HG03025 (cell line): ENCODE measurements around the gene TCTN2.

Experiments used
- ATAC-seq: cut with Tn5 transposase; IDR thresholded peaks from one replicate; pipeline ENCODE4 v1.9.1; 2021; ENCODE audit warnings: mild to moderate bottlenecking, moderate library complexity; ENCODE audit not compliant: unreplicated experiment, low FRiP score

The TCTN2 gene

DNA sequence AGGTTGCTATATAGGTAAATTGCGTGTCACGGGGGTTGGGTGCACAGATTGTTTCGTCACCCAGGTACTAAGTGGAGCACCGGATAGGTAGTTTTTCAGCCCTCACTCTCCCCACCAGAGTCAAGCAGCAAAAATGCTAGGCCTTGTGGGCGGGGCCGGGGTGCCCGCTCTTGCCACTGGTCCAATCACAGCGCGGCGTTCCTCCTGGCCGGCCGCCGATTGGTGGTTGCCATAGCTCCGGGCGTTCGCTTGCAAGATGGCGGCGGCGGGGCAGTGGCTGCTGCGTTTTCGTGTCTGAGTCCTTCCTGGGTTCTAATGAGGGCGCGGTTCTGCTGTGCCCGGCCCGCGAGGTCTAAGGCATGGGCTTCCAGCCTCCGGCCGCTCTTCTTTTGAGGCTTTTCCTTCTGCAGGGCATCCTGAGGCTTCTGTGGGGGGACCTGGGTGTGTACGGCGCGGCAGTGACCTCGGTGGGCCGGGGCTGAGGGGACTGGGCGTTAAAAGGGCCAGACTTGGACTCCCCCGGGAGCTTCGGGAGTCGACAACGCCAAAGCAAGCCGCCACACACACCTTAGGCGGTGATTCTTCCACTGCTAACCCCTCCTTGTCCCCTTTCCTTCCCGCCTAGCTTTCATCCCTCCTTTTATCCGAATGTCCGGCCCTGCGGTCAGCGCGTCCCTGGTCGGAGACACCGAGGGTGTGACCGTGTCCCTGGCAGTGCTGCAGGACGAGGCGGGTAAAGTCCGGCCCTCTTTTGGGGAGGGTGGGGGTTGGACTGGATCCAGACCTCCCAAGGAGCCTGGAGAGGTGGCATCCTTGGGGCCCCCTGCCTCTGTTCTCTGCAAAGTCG, at the start of gene TCTN2:
Gene TCTN2 (plus strand): TSS at position 232 of the 847 bp plus-strand sequence. CDS start 128 bp downstream, at position 360.
- ATAC-seq = peak; percentile 88

DNA sequence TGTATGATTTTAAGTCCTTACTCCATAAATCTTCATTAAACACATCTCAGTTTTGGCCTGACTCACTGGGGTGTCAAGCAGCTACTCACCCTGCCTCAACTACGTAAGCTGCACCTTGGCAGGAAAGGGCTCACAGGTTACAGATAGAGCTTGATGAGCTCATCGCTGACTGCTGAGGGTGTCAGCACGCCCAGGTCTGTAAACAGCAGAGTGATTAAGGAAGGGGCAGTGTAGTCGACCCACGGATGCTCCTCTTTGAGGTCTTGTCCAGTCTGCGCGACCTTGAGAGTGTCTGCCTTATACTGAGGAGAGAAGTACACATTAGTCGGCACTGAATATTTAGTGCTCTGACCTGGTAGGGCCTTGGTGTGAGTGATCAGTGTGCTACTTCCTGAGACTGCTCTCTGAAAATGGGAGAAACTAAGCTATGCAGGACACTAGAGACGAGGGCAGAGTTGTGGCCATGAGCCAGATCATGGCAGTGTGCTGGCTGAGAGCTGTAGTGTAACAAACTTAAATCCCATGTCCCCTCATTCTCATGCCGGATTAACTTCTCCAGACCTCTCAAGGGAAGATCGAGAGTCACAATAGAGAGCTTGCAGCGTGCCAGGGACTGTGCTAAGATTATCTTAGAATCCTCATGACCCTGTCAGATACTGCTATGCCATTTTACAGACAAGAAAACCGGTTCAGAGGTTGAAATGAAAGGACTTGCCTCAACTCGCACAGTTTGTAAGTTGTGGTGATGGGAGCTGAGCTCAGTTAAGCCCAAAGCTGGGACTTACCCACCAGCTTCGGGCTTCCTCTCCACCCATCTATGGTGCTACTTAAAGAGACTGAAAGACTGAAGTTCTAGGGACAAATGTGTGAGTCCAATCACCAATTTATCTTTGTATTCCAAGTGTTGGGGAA, 49.0 kb upstream of the TCTN2 start:
- no peak for ATAC-seq

DNA sequence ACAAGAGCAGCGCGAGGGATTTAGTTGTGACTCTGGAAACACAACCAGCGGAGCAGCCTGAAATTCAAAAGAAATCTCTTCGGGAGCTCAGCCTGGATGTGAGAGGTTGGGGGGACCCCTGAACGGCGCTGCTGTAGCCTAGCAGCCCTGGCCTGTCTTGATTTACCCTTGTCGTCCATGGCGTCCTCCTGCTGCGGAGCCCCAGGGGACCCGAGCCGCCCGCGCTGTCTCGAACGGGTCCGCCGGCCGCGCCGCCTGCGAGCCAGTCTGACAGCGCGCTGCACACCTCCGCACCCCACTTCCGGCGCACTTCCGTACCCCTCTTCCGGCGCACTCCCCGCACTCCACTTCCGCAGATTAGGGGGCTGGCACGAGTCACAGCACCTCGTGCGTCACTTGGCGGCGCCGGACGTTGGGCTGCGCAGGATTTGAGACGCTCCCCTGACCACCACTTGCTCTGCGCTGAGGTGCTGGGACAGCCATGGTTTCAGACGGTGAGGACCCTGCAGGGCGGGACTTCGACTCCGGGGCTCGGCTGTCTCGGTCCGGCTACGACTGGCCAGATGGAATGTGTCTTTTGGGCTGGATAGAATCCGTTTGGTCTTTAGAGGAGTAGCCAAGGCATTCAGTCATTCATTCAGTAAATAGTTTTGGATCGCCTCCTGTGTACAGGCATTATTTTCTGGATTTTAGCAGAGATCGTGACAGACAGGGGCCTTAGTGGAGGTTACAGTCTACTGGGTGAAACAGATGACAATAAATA, 37.4 kb upstream of the TCTN2 start, which contains the start of the genes EIF2B1 and GTF2H3:
Gene EIF2B1 (minus strand): TSS at position 308 of the 763 bp plus-strand sequence. CDS start 129 bp downstream, at position 179.
Gene GTF2H3 (plus strand): TSS at position 451 of the 763 bp plus-strand sequence. CDS start 31 bp downstream, at position 482.
- peak; percentile 88 for ATAC-seq

DNA sequence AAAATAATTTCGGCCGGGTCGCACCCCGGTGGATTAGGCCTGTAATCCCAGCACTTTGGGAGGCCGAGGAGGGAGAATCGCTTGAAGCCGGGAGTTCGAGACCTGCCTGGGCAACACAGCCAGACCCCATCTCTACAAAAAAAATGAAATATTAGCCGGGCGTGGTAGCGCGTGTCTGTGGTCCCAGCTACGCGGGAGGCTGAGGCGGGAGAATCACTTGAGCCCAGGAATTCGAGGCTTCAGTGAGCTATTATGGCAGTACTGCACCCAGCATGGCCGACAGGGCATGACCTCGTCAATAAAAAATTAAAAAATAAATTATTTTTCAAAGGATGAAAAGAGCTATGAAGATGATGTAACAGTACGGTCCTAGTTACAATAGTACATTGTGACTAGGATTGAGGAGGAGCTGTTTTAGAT, 36.8 kb upstream of the TCTN2 start:
- no peak for ATAC-seq

DNA sequence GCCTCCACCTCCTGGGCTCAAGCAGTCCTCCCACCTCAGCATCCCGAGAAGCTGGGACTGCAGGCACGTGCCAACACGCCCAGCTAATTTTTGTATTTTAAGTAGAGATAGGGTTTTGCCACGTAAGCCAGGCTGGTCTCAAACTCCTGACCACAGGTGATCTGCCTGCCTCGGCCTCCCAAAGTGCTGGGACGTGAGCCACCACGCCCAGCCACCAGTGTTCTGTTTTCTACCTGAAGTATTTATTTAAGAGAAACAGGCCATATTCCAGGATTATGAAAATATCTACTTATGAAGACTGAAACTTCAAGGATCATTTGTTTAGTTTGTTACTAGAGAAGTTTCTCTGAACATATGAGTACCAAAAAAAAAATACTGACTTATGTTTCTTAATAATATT, 27.0 kb upstream of the TCTN2 start:
- no peak for ATAC-seq

DNA sequence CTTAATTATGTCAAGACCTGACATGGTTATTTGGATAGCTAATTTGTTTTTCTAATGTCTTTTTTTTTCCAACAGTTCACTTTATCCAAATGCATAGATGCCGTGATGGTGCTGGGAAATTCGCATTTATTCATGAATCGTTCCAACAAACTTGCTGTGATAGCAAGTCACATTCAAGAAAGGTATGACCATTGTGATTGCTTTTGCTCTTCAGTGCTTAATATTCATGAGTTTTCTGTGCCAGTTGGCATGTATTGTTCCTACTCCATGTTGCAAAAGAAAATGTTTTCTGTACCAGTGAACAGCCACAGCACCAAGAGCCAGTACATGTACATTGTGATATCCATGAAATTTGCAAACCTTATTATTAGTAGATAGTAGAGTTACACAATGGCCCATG, 25.5 kb upstream of the TCTN2 start:
- no peak for ATAC-seq

DNA sequence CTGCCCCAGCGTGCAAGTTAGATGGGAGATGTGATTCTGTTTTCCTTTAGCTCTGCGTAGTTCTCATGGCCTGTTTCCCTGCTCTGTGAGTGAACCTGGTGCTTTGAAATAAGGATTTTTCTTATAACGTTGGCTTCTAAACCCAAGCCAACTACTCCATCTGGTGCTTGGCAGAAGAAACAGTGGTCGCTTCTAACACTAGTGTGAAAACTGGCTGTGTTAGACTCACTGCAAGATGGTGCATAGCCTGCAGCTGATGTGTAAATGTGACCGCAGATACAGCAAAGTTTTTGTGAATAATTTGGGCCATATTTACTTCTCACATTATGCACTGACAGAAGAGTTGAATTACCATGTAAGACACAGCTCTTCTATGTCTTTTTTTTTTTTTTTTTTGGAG, 25.0 kb upstream of the TCTN2 start:
- ATAC-seq = no peak

DNA sequence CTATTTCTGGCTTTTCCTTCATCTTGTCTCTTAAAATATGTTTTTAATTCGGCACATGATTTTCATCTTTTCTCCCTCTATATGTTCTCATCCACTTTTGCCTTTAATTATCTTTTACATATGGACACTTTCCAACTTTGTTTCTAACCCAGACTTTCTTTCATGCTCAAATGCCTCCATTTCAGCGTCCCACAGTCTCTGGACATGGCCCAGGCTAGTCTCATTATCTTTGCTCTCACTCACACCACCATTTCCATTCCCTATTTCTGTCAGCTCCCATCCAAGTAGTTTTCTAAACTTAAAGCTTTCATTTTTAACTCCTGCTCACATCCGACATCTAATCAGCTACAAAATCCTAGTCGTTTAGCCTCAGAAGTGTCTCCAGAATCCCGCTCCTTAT, 22.5 kb upstream of the TCTN2 start:
- ATAC-seq = no peak

DNA sequence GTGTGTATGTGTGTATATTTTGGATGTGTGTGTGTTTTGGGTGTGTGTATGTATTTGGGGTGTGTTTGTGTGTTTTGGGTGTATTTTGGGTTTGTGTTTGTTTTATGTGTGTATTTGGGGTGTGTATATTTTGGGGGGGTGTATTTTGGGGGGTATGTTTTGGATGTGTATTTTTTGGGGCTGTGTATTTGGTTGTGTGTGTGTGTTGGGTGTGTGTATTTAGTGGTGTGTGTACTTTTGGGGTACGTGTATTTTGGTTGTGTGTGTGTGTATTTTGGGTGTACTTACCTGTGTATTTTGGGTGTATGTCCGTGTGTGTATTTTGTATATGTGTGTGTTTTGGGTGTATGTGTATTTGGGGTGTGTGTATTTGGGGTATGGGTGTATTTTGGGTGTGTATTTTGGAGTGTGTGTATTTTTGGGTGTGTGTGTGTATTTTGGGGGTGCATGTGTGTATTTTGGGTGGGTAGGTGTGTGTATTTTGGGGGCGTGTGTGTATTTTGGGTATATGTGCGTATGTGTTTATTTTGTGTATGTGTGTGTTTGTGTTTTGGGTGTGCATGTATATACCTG, 16.7 kb upstream of the TCTN2 start:
- no peak for ATAC-seq

DNA sequence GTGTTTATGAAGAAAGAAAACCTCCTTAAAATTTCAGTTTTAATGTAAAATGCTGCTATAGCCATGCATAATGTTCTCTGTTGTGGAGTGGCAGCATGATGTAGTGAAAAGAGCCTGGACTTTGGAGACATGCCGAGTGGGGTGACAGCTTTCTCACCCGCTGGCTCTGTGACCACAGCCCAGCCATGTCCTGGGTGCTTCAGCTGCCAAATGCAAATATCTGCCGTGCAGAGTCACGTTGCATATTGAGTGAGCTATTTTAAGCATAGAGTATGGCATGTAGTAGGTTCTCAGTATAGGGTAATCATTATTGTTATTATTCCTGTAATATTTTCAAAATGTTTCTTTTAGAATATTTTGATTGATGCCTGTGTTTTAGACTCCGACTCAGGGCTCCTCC, 15.5 kb upstream of the TCTN2 start:
- no peak for ATAC-seq

DNA sequence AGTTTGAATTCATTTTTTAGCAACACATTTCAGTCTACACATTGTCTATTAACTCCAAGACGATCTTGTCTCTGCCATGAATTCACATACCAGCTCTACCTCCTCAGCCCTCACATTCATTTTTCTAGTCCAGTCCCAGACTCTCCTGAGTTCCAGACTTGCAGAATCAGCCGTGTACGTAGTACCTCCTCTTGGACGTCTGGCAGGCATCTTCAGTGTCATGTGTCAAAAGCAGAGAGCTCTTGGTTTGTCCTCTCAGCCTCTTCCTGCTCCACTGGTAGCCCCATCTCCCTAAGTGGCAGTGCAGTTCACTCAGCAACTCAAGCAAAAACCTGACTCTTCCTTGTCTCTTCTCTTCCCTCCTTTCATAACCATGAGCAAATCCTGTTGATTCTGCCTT, 14.5 kb upstream of the TCTN2 start:
- ATAC-seq = no peak

DNA sequence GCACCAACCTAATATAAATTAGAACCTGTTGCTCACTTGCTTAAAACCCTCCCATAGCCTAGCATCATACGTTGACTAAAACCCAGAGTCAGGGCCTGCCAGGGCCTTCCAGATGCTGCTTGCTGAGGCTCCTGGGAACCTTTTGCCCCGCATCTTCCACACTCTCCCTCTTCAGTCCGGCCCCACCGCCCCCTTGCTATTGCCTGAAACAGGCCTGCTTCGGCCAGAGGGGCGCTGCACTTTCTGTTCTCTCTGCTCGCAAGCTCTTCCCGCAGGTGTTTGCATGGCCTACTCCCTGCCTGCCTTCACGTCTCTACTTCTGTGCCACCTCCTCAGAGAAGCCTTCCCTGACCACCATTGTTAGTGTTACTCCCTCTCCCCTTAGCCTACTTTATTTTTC, 13.7 kb upstream of the TCTN2 start:
- ATAC-seq = no peak

DNA sequence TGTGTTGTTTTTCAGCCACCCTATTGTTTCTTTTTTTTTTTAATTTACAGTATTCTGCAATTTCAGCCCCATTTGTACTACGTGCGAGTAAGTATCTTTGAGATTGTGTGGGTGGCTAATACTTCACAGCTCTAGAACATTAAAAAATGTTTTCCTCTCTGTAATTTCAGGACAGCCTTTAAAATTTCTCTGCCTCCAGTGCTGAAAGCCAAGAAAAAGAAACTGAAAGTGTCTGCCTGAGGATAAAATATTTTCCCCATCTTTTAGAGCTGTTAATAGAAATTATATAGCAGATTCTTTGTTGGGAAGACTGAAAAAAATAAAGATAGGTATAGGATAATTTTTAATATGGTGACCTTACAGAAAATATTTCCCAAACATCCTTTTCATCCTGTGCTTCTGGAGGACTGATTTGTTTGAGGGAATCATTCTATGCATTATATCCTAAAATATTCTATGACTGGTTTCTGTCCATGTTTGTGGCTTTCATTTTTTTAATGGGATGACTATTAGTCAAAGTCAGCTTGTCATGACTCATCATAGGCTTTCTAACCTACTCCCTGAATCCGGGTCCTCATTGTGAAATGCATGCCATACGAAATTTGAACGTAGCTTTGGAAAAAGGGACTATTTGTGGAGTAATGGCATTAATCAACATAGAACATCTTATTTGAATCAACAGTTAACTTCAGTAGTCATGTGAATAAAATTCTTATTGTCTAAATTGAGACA, 10.8 kb upstream of the TCTN2 start:
- ATAC-seq = no peak

DNA sequence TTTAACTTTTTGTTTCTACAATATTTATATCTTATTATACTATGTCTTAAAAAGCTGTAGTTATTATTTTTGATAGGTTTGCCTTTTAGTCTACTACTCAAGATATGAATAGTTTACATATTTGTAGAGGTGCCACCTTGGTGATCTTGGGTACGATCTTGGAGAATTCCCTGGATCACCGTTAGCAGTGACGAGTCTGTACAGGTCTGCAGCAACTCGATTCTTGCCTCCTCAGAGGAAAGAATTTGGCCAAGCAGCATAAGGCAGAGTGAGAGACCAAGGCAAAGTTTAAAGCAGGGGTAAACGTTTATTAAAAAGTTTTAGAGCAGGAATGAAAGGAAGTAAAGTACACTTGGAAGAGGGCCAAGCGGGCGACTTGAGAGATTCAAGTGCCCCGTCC, 3.1 kb upstream of the TCTN2 start:
- ATAC-seq = no peak

DNA sequence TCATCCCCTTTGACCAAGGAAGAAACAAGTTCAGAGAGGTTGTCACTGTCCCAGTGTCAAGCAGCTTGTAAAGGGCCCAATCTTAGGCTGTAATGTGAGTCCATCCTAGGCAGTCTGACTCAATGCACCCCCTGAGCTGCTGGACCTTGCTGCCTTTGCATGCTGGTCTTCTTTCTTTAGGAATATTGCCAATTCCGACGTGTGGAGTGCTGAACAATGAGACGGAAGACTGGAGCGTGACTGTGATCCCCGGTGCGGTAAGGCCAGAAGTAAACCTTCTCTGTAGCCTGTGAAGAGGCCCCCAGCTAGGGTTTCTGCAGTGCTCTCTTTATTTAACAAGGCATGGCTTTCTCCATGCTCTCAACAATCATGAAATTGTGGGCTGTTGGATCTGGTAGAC, 963 bp downstream of the TCTN2 start:
- no peak for ATAC-seq

DNA sequence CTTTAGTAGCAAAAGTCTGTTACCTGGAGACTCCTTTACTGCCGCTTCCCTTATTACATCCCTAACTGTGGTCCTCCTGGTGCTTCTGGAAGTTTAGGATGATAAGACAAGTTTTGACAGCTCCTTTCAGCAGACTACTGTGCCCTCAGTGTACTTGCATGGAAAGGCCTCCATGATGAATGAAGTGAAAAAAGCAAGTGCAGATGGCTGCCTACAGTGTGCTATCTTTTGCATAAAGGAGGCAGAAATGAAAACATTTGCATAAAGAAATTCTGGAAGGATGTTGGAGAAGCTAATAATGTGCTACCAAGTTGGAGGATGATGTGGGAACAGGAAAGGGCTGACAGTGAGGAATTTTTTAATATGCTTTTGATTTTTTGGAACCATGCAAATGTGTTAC, 4.5 kb downstream of the TCTN2 start:
- ATAC-seq = no peak

DNA sequence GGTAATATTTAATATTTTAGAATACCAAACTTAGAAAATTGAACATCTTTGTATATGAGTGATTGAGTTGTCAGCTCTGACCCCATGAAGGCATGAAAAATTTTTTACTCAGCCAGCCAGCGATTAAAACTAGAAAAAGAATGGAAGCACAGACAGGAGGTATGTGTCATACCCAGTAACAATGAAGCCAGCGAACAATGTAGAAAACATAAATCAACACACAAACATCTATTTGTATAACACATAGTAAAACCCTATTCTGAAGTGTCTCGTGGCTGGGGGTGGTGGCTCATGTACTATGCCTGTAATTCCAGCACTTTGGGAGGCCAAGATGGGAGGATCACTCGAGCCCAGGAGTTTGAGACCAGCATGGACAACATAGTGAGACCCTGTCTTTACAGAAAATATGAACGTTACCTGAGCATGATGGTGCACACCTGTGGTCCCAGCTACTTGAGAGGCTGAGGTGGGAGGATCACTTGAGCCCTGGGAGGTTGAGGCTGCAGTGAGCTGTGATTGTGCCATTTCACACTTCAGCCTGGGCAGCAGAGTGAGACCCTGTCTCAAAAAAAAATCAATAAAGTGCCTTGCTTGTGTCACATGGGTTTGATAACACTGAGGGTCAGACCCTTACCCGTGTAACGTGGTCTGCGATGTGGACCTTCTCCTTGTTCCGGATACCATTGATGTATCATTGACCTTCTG, 5.9 kb downstream of the TCTN2 start:
- no peak for ATAC-seq

DNA sequence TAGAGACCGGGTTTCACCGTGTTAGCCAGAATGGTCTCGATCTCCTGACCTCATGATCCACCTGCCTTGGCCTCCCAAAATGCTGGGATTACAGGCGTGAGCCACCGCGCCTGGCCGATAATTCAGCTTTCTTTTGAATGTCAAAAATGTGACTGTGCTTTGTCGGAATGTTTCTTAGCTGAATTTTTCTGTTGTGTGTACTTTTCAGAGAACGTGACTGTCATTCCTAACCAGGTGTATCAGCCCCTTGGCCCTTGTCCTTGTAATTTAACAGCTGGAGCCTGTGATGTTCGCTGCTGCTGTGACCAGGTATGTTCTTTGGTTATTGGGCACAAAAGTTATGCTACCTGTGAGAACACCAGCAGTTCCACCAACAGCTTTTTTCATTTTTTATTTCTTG, 8.1 kb downstream of the TCTN2 start:
- ATAC-seq = no peak

DNA sequence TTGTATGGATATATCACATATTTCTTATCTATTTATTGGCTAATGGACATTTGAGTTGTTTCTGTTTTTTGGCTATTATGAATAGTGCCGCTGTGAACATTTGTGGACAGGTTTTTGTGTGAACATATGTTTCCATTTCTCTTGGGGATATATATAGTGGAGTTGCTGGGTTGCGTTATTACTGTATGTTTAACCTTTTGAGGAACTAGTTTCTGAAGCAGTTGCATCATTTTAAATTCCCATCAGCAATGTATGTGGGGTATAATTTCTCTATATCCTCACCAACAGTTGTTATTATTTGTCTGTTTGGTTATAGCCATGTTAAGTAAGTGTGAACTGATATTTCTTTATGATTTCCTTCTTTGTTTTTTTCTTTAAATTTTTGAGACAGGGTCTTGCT, 10.7 kb downstream of the TCTN2 start:
- ATAC-seq = no peak
